Measurements from ENCODE around the gene TMEM253.
A peak's percentile ranks its signal among the peaks of the same experiment; 100 is the strongest.

The TMEM253 gene

GRCh38 chr14:21103710-21104447, 3.0 kb downstream of the TMEM253 start:
- peak; percentile 82 to 84 for DNase-seq (ENCODE audit: low read depth in 1 of 2, low spot score in 1 of 2)

- DNase-seq (ENCODE audit: low read depth in 1 of 2, low spot score in 1 of 2): peak in 1 of 2 donors; percentile 45
Observed at GRCh38 chr14:21104448-21105060, 3.7 kb downstream of the TMEM253 start.

- DNase-seq (ENCODE audit: low read depth in 1 of 2, low spot score in 1 of 2): no peak
Observed at GRCh38 chr14:21105095-21105494, 4.2 kb downstream of the TMEM253 start.

GRCh38 chr14:21106176-21106497, 5.3 kb downstream of the TMEM253 start:
- DNase-seq (ENCODE audit: low read depth in 1 of 2, low spot score in 1 of 2): no peak

GRCh38 chr14:21106498-21107282, 5.8 kb downstream of the TMEM253 start:
- peak; percentile 54 to 62 for DNase-seq (ENCODE audit: low read depth in 1 of 2, low spot score in 1 of 2)

GRCh38 chr14:21107283-21107800, 6.5 kb downstream of the TMEM253 start:
- DNase-seq (ENCODE audit: low read depth in 1 of 2, low spot score in 1 of 2): no peak

- DNase-seq (ENCODE audit: low read depth in 1 of 2, low spot score in 1 of 2): no peak
Observed at GRCh38 chr14:21108791-21109190, 7.9 kb downstream of the TMEM253 start.

- DNase-seq (ENCODE audit: low read depth in 1 of 2, low spot score in 1 of 2): no peak
Observed at GRCh38 chr14:21109377-21110138, 8.7 kb downstream of the TMEM253 start.

- DNase-seq (ENCODE audit: low read depth in 1 of 2, low spot score in 1 of 2): no peak
Observed at GRCh38 chr14:21112255-21112654, 11.4 kb downstream of the TMEM253 start.

- DNase-seq (ENCODE audit: low read depth in 1 of 2, low spot score in 1 of 2): no peak
Observed at GRCh38 chr14:21113369-21113768, 12.5 kb downstream of the TMEM253 start.

- DNase-seq (ENCODE audit: low read depth in 1 of 2, low spot score in 1 of 2): no peak
Observed at GRCh38 chr14:21118933-21119332, 18.1 kb downstream of the TMEM253 start.

- no peak for DNase-seq (ENCODE audit: low read depth in 1 of 2, low spot score in 1 of 2)
Observed at GRCh38 chr14:21120686-21121085, 19.8 kb downstream of the TMEM253 start.

- DNase-seq (ENCODE audit: low read depth in 1 of 2, low spot score in 1 of 2): no peak
Observed at GRCh38 chr14:21121122-21121521, 20.3 kb downstream of the TMEM253 start.

- DNase-seq (ENCODE audit: low read depth in 1 of 2, low spot score in 1 of 2): no peak
Observed at GRCh38 chr14:21123429-21123828, 22.6 kb downstream of the TMEM253 start.

GRCh38 chr14:21133901-21134300, 33.0 kb downstream of the TMEM253 start:
- no peak for DNase-seq (ENCODE audit: low read depth in 1 of 2, low spot score in 1 of 2)

- no peak for DNase-seq (ENCODE audit: low read depth in 1 of 2, low spot score in 1 of 2)
Observed at GRCh38 chr14:21136024-21136423, 35.2 kb downstream of the TMEM253 start.

- no peak for DNase-seq (ENCODE audit: low read depth in 1 of 2, low spot score in 1 of 2)
Observed at GRCh38 chr14:21142357-21142756, 41.5 kb downstream of the TMEM253 start.

GRCh38 chr14:21145437-21145836, 44.6 kb downstream of the TMEM253 start:
- no peak for DNase-seq (ENCODE audit: low read depth in 1 of 2, low spot score in 1 of 2)

- DNase-seq (ENCODE audit: low read depth in 1 of 2, low spot score in 1 of 2): no peak
Observed at GRCh38 chr14:21149641-21150367, 48.9 kb downstream of the TMEM253 start.

All from activated T-helper 1 cell treated with anti-CD3 and anti-CD28 coated beads, Interleukin-2, amount 50 U/mL, for 16 hours (primary cell).